GM10847 (cell line): ENCODE data around the gene SHQ1.

Experiments
- POLR2A ChIP-seq: IDR thresholded peaks from 2 replicates; pipeline ENCODE4 v1.6.1; 2011; ENCODE audit not compliant: insufficient read length; ENCODE audit errors: extremely low read depth

Gene SHQ1

GRCh38 chr3:72847751-72848702 is at the start of gene SHQ1:
SHQ1 (minus strand) TSS chr3:72848445; CDS start chr3:72848340, 105 bp downstream.
- TF ChIP-seq POLR2A = peak; percentile 54

GRCh38 chr3:72897758-72898007 is 49.4 kb upstream of the SHQ1 start:
- TF ChIP-seq POLR2A = no peak

GRCh38 chr3:72896996-72897757 is 48.9 kb upstream of the SHQ1 start:
- no peak for TF ChIP-seq POLR2A

- no peak for TF ChIP-seq POLR2A
Observed at GRCh38 chr3:72894976-72895552, 46.8 kb upstream of the SHQ1 start.

- TF ChIP-seq POLR2A = no peak
Observed at GRCh38 chr3:72892870-72893269, 44.6 kb upstream of the SHQ1 start.

GRCh38 chr3:72892081-72892775 is 44.0 kb upstream of the SHQ1 start:
- no peak for TF ChIP-seq POLR2A

- no peak for TF ChIP-seq POLR2A
Observed at GRCh38 chr3:72891053-72891855, 43.0 kb upstream of the SHQ1 start.

GRCh38 chr3:72890166-72890925 is 42.1 kb upstream of the SHQ1 start:
- TF ChIP-seq POLR2A = no peak

- no peak for TF ChIP-seq POLR2A
Observed at GRCh38 chr3:72889310-72890165, 41.3 kb upstream of the SHQ1 start.

GRCh38 chr3:72888546-72889309 is 40.5 kb upstream of the SHQ1 start:
- TF ChIP-seq POLR2A = no peak

GRCh38 chr3:72887705-72888545 is 39.7 kb upstream of the SHQ1 start, which contains the start of gene GXYLT2:
GXYLT2 (plus strand) TSS chr3:72888046; CDS start chr3:72888234, 188 bp downstream.
- no peak for TF ChIP-seq POLR2A
